ENCODE measurements around the gene ACTN4.

- TF ChIP-seq CTCF (IDR thresholded peaks at IDR 0.05): no peak
- TF ChIP-seq EZH2 (IDR thresholded peaks at IDR 0.05): no peak
- no peak for TF ChIP-seq EZH2phosphoT487 (IDR thresholded peaks at IDR 0.05)
These were observed 11.2 kb downstream of the ACTN4 start for GRCh38 chr19:38658462-38659306.

Data from neural progenitor cell (in vitro differentiated cells).